Brain microvascular endothelial cell (primary cell): ENCODE results near the gene LRRC27.
"Not testable (repeated sequence)": the region's sequence is repeated elsewhere in the genome, so short reads cannot be mapped to it uniquely, and the experiment has no call there.

Experiments
- DNase-seq: peaks from one replicate; pipeline ENCODE4 v3.0.0-alpha.2; 2020
- H3K27ac ChIP-seq: fragments of 250-450 bp; sonication (Bioruptor Pico); 2 replicates; pipeline ENCODE4 v1.5.1; 2020; ENCODE audit warnings: mild to moderate bottlenecking, moderate library complexity
- H3K27me3 ChIP-seq: fragments of 250-450 bp; sonication (Bioruptor Pico); replicated peaks from 2 replicates; pipeline ENCODE4 v1.5.1; 2020; ENCODE audit warnings: mild to moderate bottlenecking
- H3K36me3 ChIP-seq: fragments of 250-450 bp; sonication (Bioruptor Pico); replicated peaks from 2 replicates; pipeline ENCODE4 v1.5.1; 2020; ENCODE audit warnings: mild to moderate bottlenecking
- H3K4me3 ChIP-seq: 2 replicates; pipeline ENCODE4 v1.5.1; 2011; ENCODE audit warnings: low read depth, mild to moderate bottlenecking, control low read depth, low read length, moderate library complexity
- in situ Hi-C: cut with HindIII; loops from 2 replicates; pipeline ENCODE4 v1.10.0; 2017; ENCODE audit warnings: low sequenced_read_pairs, low pct_ligation_motif_present
- TF ChIP-seq, protein P1 (sequence below): IDR thresholded peaks from 2 replicates; pipeline ENCODE4 v1.5.1; 2011; ENCODE audit warnings: low read depth, mild to moderate bottlenecking, moderate library complexity, low read length, control low read depth, inconsistent platforms; ENCODE audit errors: missing control alignments

Gene LRRC27

GRCh38 chr10:132374612-132375011, 42.6 kb downstream of the LRRC27 start:
- TF ChIP-seq, protein P1, sequence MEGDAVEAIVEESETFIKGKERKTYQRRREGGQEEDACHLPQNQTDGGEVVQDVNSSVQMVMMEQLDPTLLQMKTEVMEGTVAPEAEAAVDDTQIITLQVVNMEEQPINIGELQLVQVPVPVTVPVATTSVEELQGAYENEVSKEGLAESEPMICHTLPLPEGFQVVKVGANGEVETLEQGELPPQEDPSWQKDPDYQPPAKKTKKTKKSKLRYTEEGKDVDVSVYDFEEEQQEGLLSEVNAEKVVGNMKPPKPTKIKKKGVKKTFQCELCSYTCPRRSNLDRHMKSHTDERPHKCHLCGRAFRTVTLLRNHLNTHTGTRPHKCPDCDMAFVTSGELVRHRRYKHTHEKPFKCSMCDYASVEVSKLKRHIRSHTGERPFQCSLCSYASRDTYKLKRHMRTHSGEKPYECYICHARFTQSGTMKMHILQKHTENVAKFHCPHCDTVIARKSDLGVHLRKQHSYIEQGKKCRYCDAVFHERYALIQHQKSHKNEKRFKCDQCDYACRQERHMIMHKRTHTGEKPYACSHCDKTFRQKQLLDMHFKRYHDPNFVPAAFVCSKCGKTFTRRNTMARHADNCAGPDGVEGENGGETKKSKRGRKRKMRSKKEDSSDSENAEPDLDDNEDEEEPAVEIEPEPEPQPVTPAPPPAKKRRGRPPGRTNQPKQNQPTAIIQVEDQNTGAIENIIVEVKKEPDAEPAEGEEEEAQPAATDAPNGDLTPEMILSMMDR: no peak
- no peak overlapping the region for H3K27ac ChIP-seq
- H3K36me3 ChIP-seq: no peaks in the 10 kb centered on the region
- in situ Hi-C loops: no loop called here
- no peaks in the 10 kb centered on the region for H3K27me3 ChIP-seq
- H3K4me3 ChIP-seq: no peak overlapping the region
- no peak for DNase-seq

DNA sequence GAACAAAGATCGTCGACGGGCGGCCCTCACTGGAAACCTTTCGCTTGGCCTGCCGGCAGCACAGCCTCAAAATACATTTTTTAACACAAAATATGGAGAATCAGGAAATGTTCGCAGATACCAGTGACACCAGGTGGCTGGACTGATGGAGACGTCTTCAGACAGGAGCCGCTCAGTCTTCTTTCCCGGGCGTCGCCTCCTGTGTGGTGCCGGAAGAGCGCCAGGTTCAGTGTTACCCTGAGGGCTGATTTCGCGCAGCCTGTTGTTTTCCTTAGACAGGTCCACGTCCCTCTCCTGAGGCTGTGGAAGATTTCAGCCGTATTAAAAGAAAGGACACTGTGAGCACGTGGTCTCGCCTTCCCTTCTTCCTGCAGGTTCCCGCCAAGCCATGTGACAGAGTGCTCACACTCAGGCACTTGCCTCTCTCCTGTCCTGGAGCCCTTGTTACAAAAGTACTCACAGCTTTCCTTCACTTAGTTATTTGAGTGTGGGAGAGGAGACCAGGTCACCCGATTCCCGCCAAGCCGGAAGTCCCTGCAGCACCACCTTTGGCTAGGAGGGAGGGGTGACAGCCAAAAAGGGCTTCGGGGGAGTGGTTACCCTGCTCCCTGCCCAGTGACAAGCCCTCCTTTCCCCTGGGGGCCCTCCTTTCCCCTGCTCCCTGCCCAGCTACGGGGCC, 43.3 kb downstream of the LRRC27 start:
- TF ChIP-seq, protein P1: no peak
- in situ Hi-C loops: no loop called here
- no peak overlapping the region for H3K4me3 ChIP-seq

GRCh38 chr10:132375795-132376297, 43.9 kb downstream of the LRRC27 start:
- Histone ChIP-seq H3K4me3 (no peak overlapping the region), H3K27me3 (no peaks in the 10 kb centered on the region), H3K36me3 (no peaks in the 10 kb centered on the region), H3K27ac (no peak overlapping the region)
- TF ChIP-seq, protein P1: no peak
- DNase-seq: no peak
- in situ Hi-C loops: no loop called here

More for the DNA sequence above, 43.3 kb downstream of the LRRC27 start:
- H3K27ac ChIP-seq: no peak overlapping the region
- no peaks in the 10 kb centered on the region for H3K36me3 ChIP-seq
- H3K27me3 ChIP-seq: no peaks in the 10 kb centered on the region
- no peak for DNase-seq

DNA sequence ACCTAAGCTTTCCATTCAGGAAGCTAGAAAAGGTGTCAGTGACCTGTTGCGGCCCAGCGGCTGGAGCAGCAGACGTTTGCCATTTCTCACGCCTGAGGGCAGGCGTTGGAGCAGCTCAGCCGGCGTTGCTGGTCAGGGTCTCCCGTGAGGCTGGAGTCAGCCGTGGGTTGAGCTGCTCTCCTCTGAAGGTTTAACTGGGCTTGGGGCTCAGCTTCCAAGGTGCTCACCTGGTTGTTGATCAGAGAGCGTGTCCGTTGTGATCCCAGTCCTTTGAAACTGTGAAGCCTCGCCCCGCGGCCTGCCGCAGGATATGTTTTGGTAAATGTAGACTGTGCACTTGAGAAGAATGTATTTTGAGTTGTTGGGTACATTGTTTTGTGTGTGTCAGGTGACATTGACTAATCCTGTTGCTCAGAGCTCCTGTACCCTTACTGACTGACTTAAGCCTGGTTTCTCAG, 44.4 kb downstream of the LRRC27 start:
- H3K4me3 ChIP-seq: no peak overlapping the region
- in situ Hi-C loops: no loop called here
- no peaks in the 10 kb centered on the region for H3K27me3 ChIP-seq
- TF ChIP-seq, protein P1: no peak
- no peaks in the 10 kb centered on the region for H3K36me3 ChIP-seq
- H3K27ac ChIP-seq: no peak overlapping the region
- DNase-seq: no peak

- H3K27ac ChIP-seq: no peak overlapping the region
- H3K4me3 ChIP-seq: no peak overlapping the region
- DNase-seq: no peak
- in situ Hi-C loops: no loop called here
- H3K27me3 ChIP-seq: no peaks in the 10 kb centered on the region
- H3K36me3 ChIP-seq: no peaks in the 10 kb centered on the region
- TF ChIP-seq, protein P1: no peak
These were observed 45.3 kb downstream of the LRRC27 start for GRCh38 chr10:132377326-132377725.

DNA sequence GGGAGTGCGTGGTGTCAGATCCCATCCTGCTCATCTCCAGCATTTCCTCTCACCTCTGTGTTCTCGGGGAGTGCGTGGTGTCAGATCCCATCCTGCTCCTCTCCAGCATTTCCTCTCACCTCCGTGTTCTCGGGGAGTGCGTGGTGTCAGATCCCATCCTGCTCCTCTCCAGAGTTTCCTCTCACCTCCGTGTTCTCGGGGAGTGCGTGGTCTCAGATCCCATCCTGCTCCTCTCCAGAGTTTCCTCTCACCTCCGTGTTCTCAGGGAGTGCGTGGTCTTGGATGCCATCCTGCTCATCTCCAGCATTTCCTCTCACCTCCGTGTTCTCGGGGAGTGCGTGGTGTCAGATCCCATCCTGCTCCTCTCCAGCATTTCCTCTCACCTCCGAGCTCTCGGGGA, 47.0 kb downstream of the LRRC27 start:
- H3K27ac ChIP-seq, H3K27me3 ChIP-seq, H3K4me3 ChIP-seq, H3K36me3 ChIP-seq, DNase-seq, in situ Hi-C loops: not testable (repeated sequence)

DNA sequence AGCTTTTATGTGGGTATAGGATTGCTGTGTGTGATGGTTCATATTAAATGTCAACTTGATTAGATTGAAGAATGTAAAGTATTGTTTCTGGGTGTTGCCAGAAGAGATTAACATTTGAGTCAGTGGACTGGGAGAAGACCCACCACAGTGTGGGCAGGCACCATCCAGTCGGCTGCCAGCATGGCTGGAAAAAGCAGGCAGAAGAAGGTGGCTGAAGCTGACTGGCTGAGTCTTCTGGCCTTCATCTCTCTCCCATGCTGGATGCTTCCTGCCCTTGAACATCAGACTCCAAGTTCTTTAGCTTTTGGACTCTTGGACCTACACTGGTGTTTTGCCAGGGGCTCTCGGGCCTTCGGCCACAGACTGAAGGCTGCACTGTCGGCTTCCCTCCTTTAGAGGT, 49.0 kb downstream of the LRRC27 start:
- H3K4me3 ChIP-seq, H3K27me3 ChIP-seq, in situ Hi-C loops, H3K27ac ChIP-seq, H3K36me3 ChIP-seq, DNase-seq: not testable (repeated sequence)
